ENCODE measurements around the gene RFX5. TPM values are rescaled to one million over a fixed set of nuclear protein-coding genes. Genes with fewer than 3 reads are reported as not detected.

RFX5 gene
- total and polyA plus RNA-seq, 2 donors (not counting 1 experiment from before 2014, with no cell fraction given), result 181 to 207 TPM

DNA sequence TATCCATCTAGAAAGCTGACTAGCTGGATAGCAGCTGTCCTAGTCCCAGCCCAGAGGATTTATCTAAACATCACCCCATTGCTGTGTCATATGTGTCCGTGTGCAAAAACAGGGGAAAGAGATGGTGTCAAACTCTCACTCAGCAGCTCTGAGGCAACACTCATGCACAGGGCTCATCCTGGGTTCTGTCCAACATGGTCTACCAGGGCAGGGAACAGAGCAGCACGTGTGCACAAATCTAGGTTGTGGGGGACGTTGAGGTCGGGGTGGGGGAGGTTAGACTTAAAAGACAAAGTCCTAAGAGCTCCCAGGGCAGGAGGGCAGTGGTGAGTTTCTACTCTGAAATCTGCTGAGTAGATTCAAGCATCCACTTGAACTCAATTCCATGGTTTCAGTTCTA lies 36.0 kb downstream of the RFX5 start:
- Histone ChIP-seq H3K4me2 (replicated peaks; ENCODE audit: low read depth, low read length, poor library complexity, severe bottlenecking) (no peak overlapping the region), H3K9me3 (ENCODE audit: control extremely low read depth in 1 of 3, control insufficient read depth in 2 of 3, insufficient read depth in 1 of 3, low read length in 2 of 3) (no peaks in the 10 kb centered on the region), H3K4me1 (ENCODE audit: control insufficient read depth in 2 of 2, insufficient read depth in 2 of 2, low read length in 2 of 2) (no peaks in the 10 kb centered on the region), H3K27me3 (replicated peaks in 1 of 4; ENCODE audit: control extremely low read depth in 1 of 4, control insufficient read depth in 3 of 4, insufficient read depth in 4 of 4, low read length in 3 of 4) (no peaks in the 10 kb centered on the region), H4K20me1 (ENCODE audit: control insufficient read depth, insufficient read depth, low read length, poor library complexity, severe bottlenecking) (peaks cover 45% of the 10 kb centered on the region), H2AFZ (ENCODE audit: insufficient read depth, low read depth, low read length, poor library complexity, severe bottlenecking) (no peak overlapping the region), H3K9ac (ENCODE audit: low read length) (no peak overlapping the region), H3K36me3 (replicated peaks in 1 of 2; ENCODE audit: control extremely low read depth in 1 of 2, control insufficient read depth in 1 of 2, extremely low read depth in 1 of 2, insufficient read depth in 2 of 2, low read length in 1 of 2) (peaks cover 0 to 93% of the 10 kb centered on the region in 2 experiments), H3K4me3 (ENCODE audit: control extremely low read depth in 1 of 5, extremely low read depth in 1 of 5, insufficient read depth in 1 of 5, low read depth in 2 of 5, low read length in 4 of 5) (no peak overlapping the region), H3K79me2 (ENCODE audit: control insufficient read depth, insufficient read depth, low read length) (peaks cover 60% of the 10 kb centered on the region), H3K27ac (ENCODE audit: low read length in 2 of 2) (no peak overlapping the region)
- H3K9me3 Mint-ChIP-seq (ENCODE audit: insufficient read depth), result no peaks in the 10 kb centered on the region
- ChIA-PET POLR2A (interaction anchor here (0.9 kb wide), 1 partner anchor 10 kb away, joined by 5 read pairs; no protein-coding TSS in a partner anchor), CTCF (interaction anchor here (1.0 to 7.8 kb wide), 7 partner anchors 10 to 30 kb away, joined by 3 to 45 read pairs (median 4); partner anchors contain the start of gene PI4KB)
- TF ChIP-seq EZH2 (IDR thresholded peaks at IDR 0.05; ENCODE audit: borderline replicate concordance, insufficient read depth, low read depth, low read length, poor library complexity, severe bottlenecking), result no peak
- TF ChIP-seq, protein P1, sequence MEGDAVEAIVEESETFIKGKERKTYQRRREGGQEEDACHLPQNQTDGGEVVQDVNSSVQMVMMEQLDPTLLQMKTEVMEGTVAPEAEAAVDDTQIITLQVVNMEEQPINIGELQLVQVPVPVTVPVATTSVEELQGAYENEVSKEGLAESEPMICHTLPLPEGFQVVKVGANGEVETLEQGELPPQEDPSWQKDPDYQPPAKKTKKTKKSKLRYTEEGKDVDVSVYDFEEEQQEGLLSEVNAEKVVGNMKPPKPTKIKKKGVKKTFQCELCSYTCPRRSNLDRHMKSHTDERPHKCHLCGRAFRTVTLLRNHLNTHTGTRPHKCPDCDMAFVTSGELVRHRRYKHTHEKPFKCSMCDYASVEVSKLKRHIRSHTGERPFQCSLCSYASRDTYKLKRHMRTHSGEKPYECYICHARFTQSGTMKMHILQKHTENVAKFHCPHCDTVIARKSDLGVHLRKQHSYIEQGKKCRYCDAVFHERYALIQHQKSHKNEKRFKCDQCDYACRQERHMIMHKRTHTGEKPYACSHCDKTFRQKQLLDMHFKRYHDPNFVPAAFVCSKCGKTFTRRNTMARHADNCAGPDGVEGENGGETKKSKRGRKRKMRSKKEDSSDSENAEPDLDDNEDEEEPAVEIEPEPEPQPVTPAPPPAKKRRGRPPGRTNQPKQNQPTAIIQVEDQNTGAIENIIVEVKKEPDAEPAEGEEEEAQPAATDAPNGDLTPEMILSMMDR (IDR thresholded peaks at IDR 0.05), result no peak
- DNase-seq (no peak), ATAC-seq (ENCODE audit: low read depth) (no peak)
- H3K27ac Mint-ChIP-seq, result peak overlapping the region; percentile 75
- H3K4me1 Mint-ChIP-seq, result peaks cover 18% of the 10 kb centered on the region
- intact Hi-C loops (cut with micrococcal nuclease), result no loop called here
- H3K27me3 Mint-ChIP-seq, result no peaks in the 10 kb centered on the region
- WGBS (ENCODE audit: insufficient coverage), result 96% methylated on average over 4 of the region's 4 CpGs
- no peak overlapping the region for H3K4me3 Mint-ChIP-seq

DNA sequence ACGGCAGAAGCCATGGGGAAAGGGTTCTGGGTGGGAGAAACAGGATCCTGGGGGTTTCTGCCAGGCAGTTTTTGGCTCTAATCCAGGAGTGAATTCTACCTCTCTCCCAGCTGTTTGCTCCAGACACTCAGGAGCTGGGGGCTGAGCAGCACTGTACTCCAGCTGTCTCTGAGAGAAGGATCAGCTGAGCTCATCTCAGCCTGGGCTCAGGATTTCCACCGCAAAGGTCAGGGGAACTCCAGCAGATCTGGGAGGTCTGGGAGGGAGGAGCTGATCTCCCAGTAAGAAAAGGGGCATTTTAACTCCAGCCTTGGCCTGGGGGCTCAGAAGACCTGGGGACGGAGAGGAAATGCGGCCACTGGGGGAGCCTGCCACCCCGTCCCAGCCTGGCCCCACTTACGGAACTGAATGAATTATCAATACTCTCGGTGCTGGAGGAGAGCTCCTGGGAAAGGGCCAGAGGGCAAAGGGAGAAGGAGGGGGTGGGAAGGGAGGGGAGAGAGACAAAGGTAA lies 37.2 kb downstream of the RFX5 start:
- Mint-ChIP-seq H3K27me3 (no peaks in the 10 kb centered on the region), H3K9me3 (ENCODE audit: insufficient read depth) (no peaks in the 10 kb centered on the region), H3K4me1 (peaks cover 18% of the 10 kb centered on the region), H3K27ac (peak overlapping the region; percentile 4), H3K4me3 (no peak overlapping the region)
- peaks cover 50% of the 10 kb centered on the region for H3K79me2 ChIP-seq (ENCODE audit: control insufficient read depth, insufficient read depth, low read length)
- WGBS (ENCODE audit: insufficient coverage), result 99% methylated on average over 5 of the region's 7 CpGs
- no peak overlapping the region for H3K4me2 ChIP-seq (replicated peaks; ENCODE audit: low read depth, low read length, poor library complexity, severe bottlenecking)
- H3K27me3 ChIP-seq (replicated peaks in 1 of 4; ENCODE audit: control extremely low read depth in 1 of 4, control insufficient read depth in 3 of 4, insufficient read depth in 4 of 4, low read length in 3 of 4), result no peaks in the 10 kb centered on the region
- H3K4me1 ChIP-seq (ENCODE audit: control insufficient read depth in 2 of 2, insufficient read depth in 2 of 2, low read length in 2 of 2), result no peaks in the 10 kb centered on the region
- no peak overlapping the region for H3K4me3 ChIP-seq (ENCODE audit: control extremely low read depth in 1 of 5, extremely low read depth in 1 of 5, insufficient read depth in 1 of 5, low read depth in 2 of 5, low read length in 4 of 5)
- no peak for ATAC-seq (ENCODE audit: low read depth)
- TF ChIP-seq EZH2 (IDR thresholded peaks at IDR 0.05; ENCODE audit: borderline replicate concordance, insufficient read depth, low read depth, low read length, poor library complexity, severe bottlenecking), result no peak
- TF ChIP-seq, protein P1 (IDR thresholded peaks at IDR 0.05), result no peak
- intact Hi-C loops (cut with micrococcal nuclease), result no loop called here
- no peak overlapping the region for H3K9ac ChIP-seq (ENCODE audit: low read length)
- H3K36me3 ChIP-seq (replicated peaks in 1 of 2; ENCODE audit: control extremely low read depth in 1 of 2, control insufficient read depth in 1 of 2, extremely low read depth in 1 of 2, insufficient read depth in 2 of 2, low read length in 1 of 2), result peaks cover 0 to 95% of the 10 kb centered on the region in 2 experiments
- ChIA-PET POLR2A (interaction anchor here (0.6 kb wide), 1 partner anchor 18 kb away, joined by 3 read pairs; no protein-coding TSS in a partner anchor), CTCF (interaction anchor here (1.4 to 7.8 kb wide), 4 partner anchors 8 to 31 kb away, joined by 3 to 45 read pairs (median 12); partner anchors contain the start of gene PI4KB)
- H2AFZ ChIP-seq (ENCODE audit: insufficient read depth, low read depth, low read length, poor library complexity, severe bottlenecking), result no peak overlapping the region
- H3K9me3 ChIP-seq (ENCODE audit: control extremely low read depth in 1 of 3, control insufficient read depth in 2 of 3, insufficient read depth in 1 of 3, low read length in 2 of 3), result no peaks in the 10 kb centered on the region
- H3K27ac ChIP-seq (ENCODE audit: low read length in 2 of 2), result no peak overlapping the region
- H4K20me1 ChIP-seq (ENCODE audit: control insufficient read depth, insufficient read depth, low read length, poor library complexity, severe bottlenecking), result peaks cover 40% of the 10 kb centered on the region
- no peak for DNase-seq

Data from B cell (primary cell).